Mucosa of descending colon (tissue), 3 donors: ENCODE data around the gene UNC80. TPM values are rescaled to one million over a fixed set of nuclear protein-coding genes. Genes with fewer than 3 reads are reported as not detected.
A peak's percentile ranks its signal among the peaks of the same experiment; 100 is the strongest.

Experiments used
- ATAC-seq: fragments of 200-7000 bp; cut with Tn5 transposase; one replicate; pipeline ENCODE4 v1.9.1; 2020; ENCODE audit warnings: mild to moderate bottlenecking, moderate library complexity
- DNase-seq, 3 donors: peaks; one replicate each; pipeline ENCODE4 v3.0.0-alpha.2; 2020
- H3K36me3 ChIP-seq: fragments of 200-600 bp; one replicate; pipeline ENCODE4 v1.8.0; 2021; ENCODE audit warnings: low read depth, mild to moderate bottlenecking
- H3K4me1 ChIP-seq: fragments of 200-600 bp; one replicate; pipeline ENCODE4 v1.8.0; 2021; ENCODE audit warnings: low read depth, mild to moderate bottlenecking
- H3K4me3 ChIP-seq: fragments of 200-600 bp; one replicate; pipeline ENCODE4 v1.8.0; 2021; ENCODE audit warnings: mild to moderate bottlenecking
- H3K9me3 ChIP-seq: fragments of 200-600 bp; one replicate; pipeline ENCODE4 v1.8.0; 2021; ENCODE audit warnings: mild to moderate bottlenecking
- CTCF ChIP-seq: fragments of 200-600 bp; IDR thresholded peaks from one replicate; pipeline ENCODE4 v1.8.0; 2022; ENCODE audit warnings: antibody characterized with exemption, mild to moderate bottlenecking
- intact Hi-C, 2 donors: fragments of 100-400 bp; cut with DNase I in 1 of 2; cut with micrococcal nuclease in 1 of 2; formaldehyde crosslinking; loops; one replicate each; pipeline versions ENCODE4 v1.11.0 to v1.11.1; 2022; cut with DNase I, micrococcal nuclease
- long read RNA-seq, 2 donors: library from polyadenylated mRNA; unstranded; transcript quantifications; one replicate each; pipeline ENCODE4 v2.0.0, GENCODE V29; 2019 to 2021
- total RNA-seq, 3 donors: library from RNA; stranded (reverse); fragmentation: NEBNext Ultra II Directional in 2 of 3; extraction: Animal tissue kit (Norgen Biotek cat#: 25700) in 2 of 3; gene quantifications; one replicate each; pipeline versions ENCODE4 v1.2.1 to v1.2.4, GENCODE V29; 2021 to 2023
- donor health status: DM: no; HTN: no; CAD: no; lungs with moderate emphysema.
- donor health status: DM: no; HTN: no; CAD: no.
- donor health status: DM: no; HTN: yes; CAD: no.

The UNC80 gene
- total RNA-seq = 1 to 10 TPM in 1 of 3 donors, under 1 TPM in 2; 0.09 to 1.6 (median 0.12) TPM
- long read RNA-seq, donor 1, partial matches to known transcripts = 2 of 3 reads
- long read RNA-seq, donor 1, other reads (novel, unspliced or antisense) = 1 of 3 reads
- long read RNA-seq, donor 2 = 0 reads

GRCh38 chr2:209771474-209772289 is at the start of gene UNC80:
Gene UNC80 (plus strand): TSS chr2:209771832. CDS start chr2:209772073, 241 bp downstream.
- DNase-seq (peak in 2 of 3 donors; percentile 41 to 44), ATAC-seq (peak; percentile 67)
- no peaks in the 10 kb centered on the region for H3K36me3 ChIP-seq
- no peaks in the 10 kb centered on the region for H3K9me3 ChIP-seq
- intact Hi-C loops = no loop called here
- no peak for TF ChIP-seq CTCF
- H3K4me1 ChIP-seq = no peaks in the 10 kb centered on the region
- H3K4me3 ChIP-seq = no peak within 1 kb of the TSS

- H3K4me3 ChIP-seq = no peak overlapping the region
- H3K36me3 ChIP-seq = no peaks in the 10 kb centered on the region
- ATAC-seq (no peak), DNase-seq (no peak)
- intact Hi-C loops = no loop called here
- H3K9me3 ChIP-seq = no peaks in the 10 kb centered on the region
- H3K4me1 ChIP-seq = no peaks in the 10 kb centered on the region
- no peak for TF ChIP-seq CTCF
Observed at GRCh38 chr2:209726311-209726710, 45.3 kb upstream of the UNC80 start.

GRCh38 chr2:209727077-209727476 is 44.6 kb upstream of the UNC80 start:
- no peaks in the 10 kb centered on the region for H3K36me3 ChIP-seq
- TF ChIP-seq CTCF = no peak
- no peak for DNase-seq
- intact Hi-C loops = no loop called here
- H3K4me3 ChIP-seq = no peak overlapping the region
- no peak for ATAC-seq
- H3K4me1 ChIP-seq = no peaks in the 10 kb centered on the region
- H3K9me3 ChIP-seq = no peaks in the 10 kb centered on the region

GRCh38 chr2:209734805-209735204 is 36.8 kb upstream of the UNC80 start:
- intact Hi-C loops = no loop called here
- Histone ChIP-seq H3K4me3 (no peak overlapping the region), H3K9me3 (no peaks in the 10 kb centered on the region), H3K4me1 (no peaks in the 10 kb centered on the region), H3K36me3 (no peaks in the 10 kb centered on the region)
- ATAC-seq (no peak), DNase-seq (no peak)
- TF ChIP-seq CTCF = no peak

GRCh38 chr2:209741953-209742352 is 29.7 kb upstream of the UNC80 start:
- no peak for DNase-seq
- Histone ChIP-seq H3K9me3 (no peaks in the 10 kb centered on the region), H3K4me1 (no peaks in the 10 kb centered on the region), H3K4me3 (no peak overlapping the region), H3K36me3 (no peaks in the 10 kb centered on the region)
- intact Hi-C loops = no loop called here
- TF ChIP-seq CTCF = no peak
- no peak for ATAC-seq
